Measurements from ENCODE around the gene USP5. TPM values are rescaled to one million over a fixed set of nuclear protein-coding genes. Genes with fewer than 3 reads are reported as not detected.
A peak's percentile ranks its signal among the peaks of the same experiment; 100 is the strongest.

USP5 gene
- polyA plus RNA-seq (ENCODE audit: insufficient read length in 3 of 3): 10 to 100 TPM; 60.3 to 70.2 (median 69.8) TPM
- long read RNA-seq, donor 1, partial matches to known transcripts: 14 of 18 reads
- long read RNA-seq, donor 1, other reads (novel, unspliced or antisense): 0 of 18 reads
- long read RNA-seq, donor 2, transcript USP5-202 (20 exons, 3,083 nt): major isoform, 9 of 27 reads
- long read RNA-seq, donor 2, partial matches to known transcripts: 18 of 27 reads
- long read RNA-seq, donor 2, other reads (novel, unspliced or antisense): 0 of 27 reads
- long read RNA-seq, donor 3, partial matches to known transcripts: 23 of 26 reads
- long read RNA-seq, donor 3, other reads (novel, unspliced or antisense): 0 of 26 reads
- long read RNA-seq, donor 4, transcript USP5-202 (20 exons, 3,083 nt): major isoform, 8 of 14 reads
- long read RNA-seq, donor 4, partial matches to known transcripts: 6 of 14 reads
- long read RNA-seq, donor 4, other reads (novel, unspliced or antisense): 0 of 14 reads
- long read RNA-seq, donor 5, partial matches to known transcripts: 6 of 6 reads
- long read RNA-seq, donor 5, other reads (novel, unspliced or antisense): 0 of 6 reads
- long read RNA-seq, donor 6, partial matches to known transcripts: 11 of 14 reads
- long read RNA-seq, donor 6, other reads (novel, unspliced or antisense): 0 of 14 reads
- long read RNA-seq, donor 7, transcript USP5-202 (20 exons, 3,083 nt): major isoform, 7 of 27 reads
- long read RNA-seq, donor 7, partial matches to known transcripts: 18 of 27 reads
- long read RNA-seq, donor 7, other reads (novel, unspliced or antisense): 0 of 27 reads
- long read RNA-seq, donor 8: 0 reads
- long read RNA-seq, donor 9, partial matches to known transcripts: 20 of 24 reads
- long read RNA-seq, donor 9, other reads (novel, unspliced or antisense): 0 of 24 reads
- long read RNA-seq, donor 10, partial matches to known transcripts: 13 of 19 reads
- long read RNA-seq, donor 10, other reads (novel, unspliced or antisense): 0 of 19 reads
- long read RNA-seq, donor 11, partial matches to known transcripts: 14 of 17 reads
- long read RNA-seq, donor 11, other reads (novel, unspliced or antisense): 0 of 17 reads
- long read RNA-seq, donor 12, partial matches to known transcripts: 8 of 14 reads
- long read RNA-seq, donor 12, other reads (novel, unspliced or antisense): 0 of 14 reads
- long read RNA-seq, donor 13, partial matches to known transcripts: 6 of 9 reads
- long read RNA-seq, donor 13, other reads (novel, unspliced or antisense): 0 of 9 reads
- long read RNA-seq, donor 14: 0 reads
- long read RNA-seq, donor 15, partial matches to known transcripts: 24 of 28 reads
- long read RNA-seq, donor 15, other reads (novel, unspliced or antisense): 0 of 28 reads
- long read RNA-seq, donor 16, transcript USP5-202 (20 exons, 3,083 nt): major isoform, 5 of 27 reads
- long read RNA-seq, donor 16, partial matches to known transcripts: 21 of 27 reads
- long read RNA-seq, donor 16, other reads (novel, unspliced or antisense): 0 of 27 reads

GRCh38 chr12:6851921-6852650, at the start of gene USP5:
Gene USP5 (plus strand): TSS chr12:6852150. CDS start chr12:6852180, 30 bp downstream.
- DNase-seq: peak; percentile 100

GRCh38 chr12:6807170-6807569, 44.8 kb upstream of the USP5 start:
- no peak for DNase-seq

GRCh38 chr12:6809056-6809455, 42.9 kb upstream of the USP5 start:
- no peak for DNase-seq

- DNase-seq: no peak
Observed at GRCh38 chr12:6810758-6811157, 41.2 kb upstream of the USP5 start.

- no peak for DNase-seq
Observed at GRCh38 chr12:6813363-6813762, 38.6 kb upstream of the USP5 start.

- no peak for DNase-seq
Observed at GRCh38 chr12:6816598-6816997, 35.4 kb upstream of the USP5 start.

GRCh38 chr12:6817098-6817497, 34.9 kb upstream of the USP5 start:
- no peak for DNase-seq

- no peak for DNase-seq
Observed at GRCh38 chr12:6817662-6818157, 34.2 kb upstream of the USP5 start.

- no peak for DNase-seq
Observed at GRCh38 chr12:6818222-6818621, 33.7 kb upstream of the USP5 start.

GRCh38 chr12:6818645-6819044, 33.3 kb upstream of the USP5 start:
- DNase-seq: no peak

- no peak for DNase-seq
Observed at GRCh38 chr12:6819106-6820030, 32.6 kb upstream of the USP5 start.

- DNase-seq: no peak
Observed at GRCh38 chr12:6820166-6820565, 31.8 kb upstream of the USP5 start.

- DNase-seq: peak; percentile 85
Observed at GRCh38 chr12:6821591-6822425, 30.1 kb upstream of the USP5 start, which contains the start of gene GPR162. Gene GPR162 (plus strand): TSS chr12:6821821. CDS start chr12:6823899, 2,078 bp downstream.

- no peak for DNase-seq
Observed at GRCh38 chr12:6822426-6823135, 29.4 kb upstream of the USP5 start.

GRCh38 chr12:6823182-6824084, 28.5 kb upstream of the USP5 start:
- no peak for DNase-seq

GRCh38 chr12:6824085-6824775, 27.7 kb upstream of the USP5 start:
- no peak for DNase-seq
